GM12801 (cell line): Measurements from ENCODE around the gene MECR.

ENCODE experiments used
- TF ChIP-seq, protein P1 (sequence below): IDR thresholded peaks from one replicate; pipeline ENCODE4 v1.5.1; 2011; ENCODE audit warnings: control low read depth; ENCODE audit not compliant: insufficient read length; ENCODE audit errors: extremely low read depth

MECR gene

DNA sequence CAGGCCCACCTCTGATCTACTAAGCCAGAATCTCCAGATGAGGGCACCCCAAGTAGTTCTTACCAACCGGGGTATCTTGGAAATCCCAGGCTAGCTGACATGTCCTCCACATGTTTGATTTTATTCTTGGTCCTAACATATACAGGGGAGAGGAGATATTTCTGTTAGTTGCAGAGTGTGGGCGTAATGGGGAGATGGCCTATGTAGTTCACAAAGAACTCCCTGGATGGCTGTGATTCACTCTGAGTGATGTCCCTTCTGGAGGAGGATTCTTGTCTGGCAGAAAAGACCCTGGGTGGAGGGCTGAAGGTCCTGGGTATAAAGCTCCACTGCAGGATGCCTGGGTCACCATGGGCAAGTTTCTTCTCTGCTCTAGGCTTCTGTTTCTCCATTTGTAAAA lies 13.1 kb downstream of the MECR start:
- TF ChIP-seq, protein P1, sequence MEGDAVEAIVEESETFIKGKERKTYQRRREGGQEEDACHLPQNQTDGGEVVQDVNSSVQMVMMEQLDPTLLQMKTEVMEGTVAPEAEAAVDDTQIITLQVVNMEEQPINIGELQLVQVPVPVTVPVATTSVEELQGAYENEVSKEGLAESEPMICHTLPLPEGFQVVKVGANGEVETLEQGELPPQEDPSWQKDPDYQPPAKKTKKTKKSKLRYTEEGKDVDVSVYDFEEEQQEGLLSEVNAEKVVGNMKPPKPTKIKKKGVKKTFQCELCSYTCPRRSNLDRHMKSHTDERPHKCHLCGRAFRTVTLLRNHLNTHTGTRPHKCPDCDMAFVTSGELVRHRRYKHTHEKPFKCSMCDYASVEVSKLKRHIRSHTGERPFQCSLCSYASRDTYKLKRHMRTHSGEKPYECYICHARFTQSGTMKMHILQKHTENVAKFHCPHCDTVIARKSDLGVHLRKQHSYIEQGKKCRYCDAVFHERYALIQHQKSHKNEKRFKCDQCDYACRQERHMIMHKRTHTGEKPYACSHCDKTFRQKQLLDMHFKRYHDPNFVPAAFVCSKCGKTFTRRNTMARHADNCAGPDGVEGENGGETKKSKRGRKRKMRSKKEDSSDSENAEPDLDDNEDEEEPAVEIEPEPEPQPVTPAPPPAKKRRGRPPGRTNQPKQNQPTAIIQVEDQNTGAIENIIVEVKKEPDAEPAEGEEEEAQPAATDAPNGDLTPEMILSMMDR, result no peak

DNA sequence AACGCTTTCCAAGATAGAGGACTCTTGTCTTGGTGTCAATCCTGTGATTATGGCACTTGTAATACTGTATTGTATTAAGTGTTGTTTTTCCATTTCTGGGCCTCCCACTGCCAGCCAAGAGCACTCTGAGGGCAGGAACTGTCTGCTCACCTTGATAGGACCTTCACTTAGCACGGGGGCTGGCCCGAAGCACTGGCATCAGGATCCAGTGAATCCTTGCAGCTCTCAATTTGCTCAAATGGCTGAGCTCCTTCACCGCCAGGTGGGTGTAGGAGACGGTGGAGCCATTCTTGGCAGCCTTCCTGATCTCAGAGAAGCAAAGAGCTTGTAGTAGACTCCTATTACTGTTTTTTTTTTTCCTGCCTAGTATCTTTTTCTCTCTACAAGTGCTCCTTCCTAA lies 17.7 kb downstream of the MECR start:
- TF ChIP-seq, protein P1, result no peak

DNA sequence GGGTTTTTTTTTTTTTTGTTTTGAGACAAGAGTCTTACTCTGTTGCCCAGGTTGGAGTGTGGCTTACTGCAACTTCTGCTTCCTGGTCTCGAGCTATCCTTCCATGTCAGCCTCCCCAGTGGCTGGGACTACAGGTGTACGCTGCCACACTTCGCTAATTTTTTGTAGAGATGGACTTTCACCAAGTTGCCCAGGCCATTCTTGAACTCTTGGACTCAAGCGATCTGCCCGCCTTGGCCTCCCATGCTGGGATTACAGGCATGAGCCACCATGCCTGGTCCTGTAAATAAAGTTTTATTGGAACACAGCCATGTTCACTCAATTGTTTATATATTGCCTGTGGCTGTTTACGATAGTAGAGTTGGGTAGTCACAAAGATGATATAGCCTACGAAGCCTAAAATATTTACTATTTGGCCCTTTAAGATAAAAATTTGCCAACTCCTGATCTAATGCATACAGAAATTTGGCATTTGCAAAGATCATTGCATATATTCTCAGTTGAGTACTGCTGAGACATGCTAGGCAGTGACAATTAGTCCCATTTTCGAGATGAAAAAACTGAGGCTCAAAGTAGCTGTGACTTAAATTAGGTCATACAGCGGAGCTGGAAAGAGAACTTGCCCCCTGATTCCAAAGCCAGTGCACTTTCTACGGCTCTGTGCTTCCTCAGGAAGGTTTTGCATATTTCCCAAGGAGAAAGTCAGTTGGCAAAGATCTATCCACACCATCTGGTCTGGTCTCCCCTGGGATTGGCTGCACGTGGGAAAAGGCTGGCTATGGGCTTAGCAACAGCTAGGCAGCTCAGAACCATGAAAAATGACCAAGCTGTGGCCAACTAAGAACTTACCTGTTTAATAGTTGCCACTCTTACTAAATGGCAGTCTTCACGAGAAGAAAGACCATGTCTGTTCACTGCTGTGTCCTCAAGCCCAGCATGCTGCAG lies 19.4 kb downstream of the MECR start:
- TF ChIP-seq, protein P1, result no peak

DNA sequence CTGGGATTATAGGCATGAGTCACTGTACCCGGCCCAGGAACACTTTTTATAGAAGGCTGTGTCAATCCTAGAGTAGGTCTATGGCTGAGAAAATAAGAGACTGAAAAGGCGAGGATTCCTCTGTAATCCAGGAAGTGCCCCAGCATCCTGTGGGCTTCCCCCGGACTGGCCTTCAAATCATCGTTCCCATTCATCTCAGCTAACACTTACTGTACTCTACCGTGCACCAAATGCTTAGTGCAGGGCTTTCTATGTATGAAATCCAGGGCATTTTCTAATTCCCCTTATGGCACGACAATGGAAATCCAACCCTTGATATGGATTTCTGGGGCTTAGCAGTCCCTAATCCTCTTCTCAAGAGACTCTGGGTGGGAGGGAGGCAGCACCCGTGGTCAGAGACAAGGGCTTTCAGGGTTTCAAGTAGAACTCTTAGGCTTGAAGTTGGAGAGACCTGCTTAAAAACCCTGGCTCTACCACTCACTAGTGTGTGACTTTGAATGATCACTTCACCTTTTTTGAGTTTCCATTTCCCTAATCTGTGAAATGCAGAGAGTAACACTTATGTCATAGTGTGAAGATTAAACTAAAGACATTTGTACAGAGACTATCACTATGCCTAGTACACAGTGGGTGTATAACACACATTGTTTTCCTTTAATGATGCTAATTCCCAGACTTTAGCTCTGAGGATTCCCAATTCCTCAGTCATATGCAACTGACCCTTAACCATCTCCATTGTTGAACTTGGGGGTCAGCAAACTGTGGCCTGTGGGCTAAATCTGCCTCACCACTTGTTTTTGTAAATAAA lies 20.3 kb downstream of the MECR start:
- TF ChIP-seq, protein P1, result no peak

DNA sequence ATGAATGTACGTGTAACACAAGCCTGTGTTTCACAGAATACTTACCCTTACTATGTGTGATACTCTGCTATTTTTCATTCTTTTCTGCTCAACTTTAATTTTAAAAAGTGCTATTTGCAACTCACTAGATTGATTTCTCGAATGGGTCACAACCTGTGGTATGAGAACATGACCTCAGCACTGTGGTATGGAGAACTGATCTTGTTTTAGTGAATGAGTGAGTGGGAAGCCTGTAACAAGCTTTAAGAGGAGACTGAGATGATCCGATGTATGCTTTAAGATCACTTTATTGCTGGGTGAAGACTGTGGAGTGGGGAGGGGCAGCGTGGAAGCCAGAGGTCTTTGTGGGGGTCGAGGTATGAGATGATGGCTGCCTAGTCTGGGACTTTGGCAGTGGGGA lies 21.6 kb downstream of the MECR start:
- TF ChIP-seq, protein P1, result no peak

DNA sequence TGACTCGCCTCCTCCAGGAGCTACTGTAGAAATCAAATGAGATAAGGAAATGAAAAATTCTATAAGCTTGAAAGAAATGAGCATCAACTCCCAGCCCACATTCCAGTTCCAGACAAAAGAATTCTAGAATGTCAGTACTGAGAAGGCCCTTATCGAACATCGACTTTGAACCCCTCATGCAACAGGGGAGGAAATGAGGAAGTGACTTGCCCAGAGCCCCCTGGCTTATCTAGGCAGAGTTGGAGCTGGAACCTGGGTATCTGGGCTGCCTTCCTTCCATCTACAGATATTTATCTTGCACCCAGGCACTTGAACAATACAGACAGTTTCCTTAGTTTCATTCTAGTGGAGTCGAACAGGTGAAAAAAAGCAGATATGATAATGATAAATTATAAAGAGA lies 22.3 kb downstream of the MECR start:
- TF ChIP-seq, protein P1, result no peak

DNA sequence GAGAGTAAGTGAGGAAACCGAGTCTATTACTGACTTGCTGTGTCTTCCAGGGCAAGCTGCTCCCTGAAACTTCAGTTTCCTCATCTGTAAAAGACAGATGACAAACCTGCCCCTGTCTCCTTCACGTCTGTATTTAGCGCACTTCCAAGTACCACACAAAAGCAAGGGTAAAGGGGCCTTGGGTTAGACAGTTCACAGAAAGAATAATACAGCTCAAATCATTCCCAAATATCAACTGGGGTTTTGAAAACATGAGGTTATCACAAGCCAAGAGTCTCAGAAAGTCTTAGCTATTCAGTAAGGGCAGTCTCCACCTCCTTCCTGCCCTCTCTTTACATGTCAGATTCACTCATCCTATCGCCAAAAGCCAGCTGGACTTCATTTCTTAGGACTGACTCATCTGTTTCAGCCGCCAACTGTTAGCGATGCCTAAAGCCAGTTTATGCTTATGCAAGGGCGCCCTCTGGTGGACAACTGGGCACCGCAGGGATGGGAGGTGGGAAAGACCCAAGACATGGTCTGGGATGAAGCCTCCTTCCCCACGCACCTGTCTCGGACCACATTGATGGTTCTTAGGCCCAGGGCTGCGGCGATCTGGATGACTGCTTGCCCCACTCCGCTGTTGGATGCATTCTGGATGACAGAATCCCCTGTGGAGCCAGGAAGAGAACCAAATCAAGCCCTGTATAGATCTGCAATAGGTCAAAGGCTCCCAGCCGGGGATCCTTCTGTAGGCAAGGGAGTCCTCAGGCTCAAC lies 28.0 kb downstream of the MECR start:
- TF ChIP-seq, protein P1, result peak; percentile 85
